ENCODE measurements around the gene DNAI1.

The DNAI1 gene

DNA sequence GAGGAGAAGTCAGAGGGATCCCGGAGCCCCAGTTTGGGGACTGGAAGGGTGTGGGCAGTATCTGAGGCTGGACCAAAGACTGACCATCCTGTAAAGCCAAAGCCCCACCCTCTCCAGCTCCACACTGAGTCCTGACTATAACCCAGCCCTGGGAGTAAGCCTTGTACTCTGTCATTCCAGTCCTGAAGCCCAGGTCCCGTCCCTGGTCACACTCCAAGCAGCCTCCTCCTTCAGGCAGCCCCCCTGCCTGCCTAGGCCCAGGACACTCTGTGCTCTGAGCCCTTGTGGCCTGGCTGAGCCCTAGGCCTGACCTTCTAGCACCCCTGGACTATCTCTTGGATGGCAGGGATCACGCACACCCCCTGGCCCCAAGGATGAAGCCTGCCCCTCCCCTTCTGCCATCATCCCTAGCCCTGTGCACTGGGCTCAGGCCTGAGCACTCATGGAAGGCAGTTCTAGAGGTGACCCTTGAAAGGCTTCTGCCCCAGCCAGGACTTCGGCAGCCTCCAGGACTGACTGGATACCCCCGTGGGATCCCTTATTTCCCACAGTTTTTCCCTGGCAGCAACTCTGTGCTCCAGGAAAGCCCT lies 92.2 kb downstream of the DNAI1 start:
- no peak overlapping the region for H3K4me3 ChIP-seq (ENCODE audit: low read depth, low read length)
- in situ Hi-C loops (cut with HindIII; ENCODE audit: low sequenced_read_pairs) = no loop called here
- DNase-seq (ENCODE audit: low read depth) = no peak
- no peak for TF ChIP-seq CTCF (IDR thresholded peaks at IDR 0.05; ENCODE audit: low read depth, low read length, missing control alignments)

- no peak for TF ChIP-seq CTCF (IDR thresholded peaks at IDR 0.05; ENCODE audit: low read depth, low read length, missing control alignments)
- in situ Hi-C loops (cut with HindIII; ENCODE audit: low sequenced_read_pairs) = no loop called here
These were observed 93.4 kb downstream of the DNAI1 start for GRCh38 chr9:34551751-34552605.

GRCh38 chr9:34552606-34552981 lies 94.0 kb downstream of the DNAI1 start:
- DNase-seq (ENCODE audit: low read depth) = no peak
- TF ChIP-seq CTCF (IDR thresholded peaks at IDR 0.05; ENCODE audit: low read depth, low read length, missing control alignments) = no peak
- H3K4me3 ChIP-seq (ENCODE audit: low read depth, low read length) = no peak overlapping the region
- in situ Hi-C loops (cut with HindIII; ENCODE audit: low sequenced_read_pairs) = no loop called here

More at GRCh38 chr9:34551751-34552605, 93.4 kb downstream of the DNAI1 start:
- no peak overlapping the region for H3K4me3 ChIP-seq (ENCODE audit: low read depth, low read length)
- no peak for DNase-seq (ENCODE audit: low read depth)

DNA sequence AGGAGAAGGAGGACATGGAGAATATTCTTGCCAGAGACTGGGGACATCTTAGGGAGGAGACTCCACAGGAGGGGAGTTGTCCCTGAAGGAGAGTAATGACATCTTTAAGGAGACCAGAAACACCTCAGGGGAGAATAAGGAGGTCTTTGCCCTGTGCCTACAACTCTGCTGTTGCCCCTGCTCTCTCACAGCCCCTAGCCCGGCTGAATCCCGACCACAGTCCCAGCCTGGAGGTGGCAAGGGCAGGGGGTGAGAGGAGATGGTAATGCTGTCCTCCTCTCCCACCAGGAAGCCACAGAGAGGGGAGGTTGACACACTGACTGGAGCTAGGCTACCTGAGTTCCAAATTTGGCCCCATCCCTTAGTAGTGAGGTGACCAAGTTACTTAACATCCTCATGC lies 94.4 kb downstream of the DNAI1 start:
- DNase-seq (ENCODE audit: low read depth) = no peak
- H3K4me3 ChIP-seq (ENCODE audit: low read depth, low read length) = no peak overlapping the region
- in situ Hi-C loops (cut with HindIII; ENCODE audit: low sequenced_read_pairs) = no loop called here
- TF ChIP-seq CTCF (IDR thresholded peaks at IDR 0.05; ENCODE audit: low read depth, low read length, missing control alignments) = no peak

- in situ Hi-C loops (cut with HindIII; ENCODE audit: low sequenced_read_pairs) = no loop called here
- no peak for DNase-seq (ENCODE audit: low read depth)
- TF ChIP-seq CTCF (IDR thresholded peaks at IDR 0.05; ENCODE audit: low read depth, low read length, missing control alignments) = no peak
- H3K4me3 ChIP-seq (ENCODE audit: low read depth, low read length) = no peak overlapping the region
These were observed 95.0 kb downstream of the DNAI1 start for GRCh38 chr9:34553511-34554021.

DNA sequence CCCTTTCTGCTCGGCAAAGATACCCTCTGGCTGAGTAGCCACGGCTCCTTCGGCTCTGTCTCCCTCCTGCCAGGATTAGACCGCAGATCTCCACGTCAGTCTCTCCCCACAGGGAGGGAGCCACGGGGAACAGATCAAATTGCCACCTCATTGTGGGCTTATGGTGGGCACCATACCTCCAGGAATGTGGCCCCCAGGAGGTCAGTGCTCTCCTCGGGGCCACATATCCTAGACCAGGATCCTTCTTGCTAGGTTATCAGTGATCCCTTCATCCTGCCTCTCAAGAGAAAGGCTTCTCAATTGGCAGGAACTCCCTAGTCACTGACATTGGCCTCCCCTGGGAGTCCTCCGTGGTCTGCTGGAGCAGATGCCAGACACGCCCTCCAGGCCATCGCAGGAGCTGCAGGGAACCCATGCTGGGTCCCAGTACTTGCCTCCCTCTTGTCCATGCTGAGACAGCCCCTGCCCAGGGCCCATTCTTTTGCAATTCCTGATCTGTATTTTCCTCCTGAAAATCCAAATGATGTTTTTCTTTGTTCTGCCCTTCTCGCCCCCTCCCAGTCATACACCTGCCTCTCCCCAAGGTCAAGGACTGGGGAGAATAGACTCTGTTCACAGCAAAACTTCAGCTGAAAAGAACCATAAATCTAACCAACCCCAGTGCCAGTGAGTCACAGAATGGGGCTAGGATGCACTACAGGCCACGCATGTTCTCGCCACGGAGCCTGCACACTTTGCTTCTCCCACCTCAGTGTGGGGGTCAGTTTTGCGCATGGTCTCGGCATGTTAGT lies 95.8 kb downstream of the DNAI1 start:
- no peak overlapping the region for H3K4me3 ChIP-seq (ENCODE audit: low read depth, low read length)
- DNase-seq (ENCODE audit: low read depth) = no peak
- no peak for TF ChIP-seq CTCF (IDR thresholded peaks at IDR 0.05; ENCODE audit: low read depth, low read length, missing control alignments)
- in situ Hi-C loops (cut with HindIII; ENCODE audit: low sequenced_read_pairs) = no loop called here

Measured in astrocyte of the cerebellum (primary cell).